T-cell (primary cell): ENCODE results near the gene SCUBE2. TPM values are rescaled to one million over a fixed set of nuclear protein-coding genes. Genes with fewer than 3 reads are reported as not detected.

Source experiments
- ATAC-seq, 4 experiments: fragments of 200-7000 bp in 3 of 4; fragments of 150-1000 bp in 1 of 4; cut with Tn5 transposase; replicated peaks in 1 of 4; 1 replicate in 3 of 4; 2 replicates in 1 of 4; pipeline ENCODE4 v1.10.0; 2021; ENCODE audit warnings: moderate library complexity in 3 of 4, mild to moderate bottlenecking in 2 of 4, moderate number of reproducible peaks in 1 of 4
- CTCF ChIA-PET, 2 donors: fragments of 300-600 bp; sonication (Branson Sonifier 250); formaldehyde crosslinking; loops; one replicate each; lab custom pipeline; 2022; ENCODE audit warnings: antibody characterized with exemption in 2 of 2; lab: Charles Lee
- POLR2A ChIA-PET, 2 donors: fragments of 300-600 bp; sonication (Branson Sonifier 250); formaldehyde crosslinking; loops; one replicate each; lab custom pipeline; 2022; ENCODE audit warnings: antibody characterized with exemption in 2 of 2; lab: Charles Lee
- DNase-seq, 35 experiments: peaks; one replicate each; pipeline versions ENCODE4 v3.0.0 to v3.0.0-alpha.2; 2013 to 2023
- H3K27ac ChIP-seq: one replicate; pipeline ENCODE4 v1.5.1; 2013; ENCODE audit warnings: low read length
- H3K27me3 ChIP-seq, 2 experiments: replicated peaks in 1 of 2; 1 replicate in 1 of 2; 2 replicates in 1 of 2; pipeline versions ENCODE4 v1.6.1 to v1.7.0; 2013; ENCODE audit warnings: low read length in 1 of 2, mixed read lengths in 1 of 2; ENCODE audit not compliant: control insufficient read depth in 2 of 2, insufficient read depth in 2 of 2; ENCODE audit errors: extremely low read depth in 1 of 2
- H3K36me3 ChIP-seq, 2 donors: 1 replicate in 1 of 2; 2 replicates in 1 of 2; pipeline versions ENCODE4 v1.6.1 to v1.7.0; 2013; ENCODE audit warnings: low read length in 1 of 2; ENCODE audit not compliant: control insufficient read depth in 2 of 2, insufficient read depth in 1 of 2; ENCODE audit errors: extremely low read depth in 1 of 2
- H3K4me1 ChIP-seq, 2 experiments: 1 replicate in 1 of 2; 2 replicates in 1 of 2; pipeline versions ENCODE4 v1.6.1 to v1.7.0; 2013; ENCODE audit warnings: low read length in 2 of 2, mixed read lengths in 1 of 2; ENCODE audit not compliant: insufficient read depth in 2 of 2, control insufficient read depth in 1 of 2; ENCODE audit errors: extremely low read depth in 1 of 2
- H3K4me3 ChIP-seq, 2 donors: 1 replicate in 1 of 2; 2 replicates in 1 of 2; pipeline versions ENCODE4 v1.5.1 to v1.7.0; 2013; ENCODE audit warnings: mild to moderate bottlenecking in 2 of 2, low read length in 1 of 2, moderate library complexity in 1 of 2; ENCODE audit not compliant: control insufficient read depth in 1 of 2; ENCODE audit errors: extremely low read depth in 1 of 2
- H3K9me3 ChIP-seq: 2 replicates; pipeline ENCODE4 v1.7.0; 2013
- H3K27ac Mint-ChIP-seq, 2 donors: one replicate each; pipeline ENCODE4 v1.8.0; 2020 to 2021; ENCODE audit warnings: mild to moderate bottlenecking in 2 of 2, mixed read lengths in 2 of 2
- H3K27me3 Mint-ChIP-seq, 2 donors: one replicate each; pipeline ENCODE4 v1.8.0; 2021 to 2022; ENCODE audit warnings: mixed read lengths in 2 of 2
- H3K36me3 Mint-ChIP-seq: one replicate; pipeline ENCODE4 v1.8.0; 2021; ENCODE audit warnings: mixed read lengths
- H3K4me1 Mint-ChIP-seq, 3 donors: one replicate each; pipeline ENCODE4 v1.8.0; 2020 to 2022; ENCODE audit warnings: mixed read lengths in 3 of 3, mild to moderate bottlenecking in 1 of 3
- H3K4me3 Mint-ChIP-seq, 3 donors: one replicate each; pipeline ENCODE4 v1.8.0; 2020 to 2022; ENCODE audit warnings: mild to moderate bottlenecking in 3 of 3, mixed read lengths in 3 of 3, moderate library complexity in 3 of 3
- H3K9me3 Mint-ChIP-seq, 3 donors: one replicate each; pipeline ENCODE4 v1.8.0; 2020 to 2022; ENCODE audit warnings: mixed read lengths in 3 of 3
- whole genome bisulfite sequencing: methylation state at CpG from one replicate; pipeline ENCODE4 v1.1.5; 2013; ENCODE audit warnings: missing lambda C conversion rate; ENCODE audit not compliant: insufficient coverage; 5-methylcytosine and 5-hydroxymethylcytosine counted together
- total RNA-seq, 35 experiments: library from RNA in 6 of 35; stranded (reverse) in 6 of 35; fragments of 120-200 nt in 1 of 35; gene quantifications; one replicate each; pipeline versions ENCODE4 v1.2.1 to v1.2.4 and lab custom pipeline; 2013 to 2026

The SCUBE2 gene
- total RNA-seq, 5 donors from 2014 or later (not counting 1 experiment from before 2014, with no cell fraction given) = 0.22 to 1.3 (median 0.77) TPM; not detected in 1

GRCh38 chr11:9037046-9037780, 54.2 kb downstream of the SCUBE2 start:
- Mint-ChIP-seq H3K4me3 (no peak overlapping the region), H3K36me3 (no peaks in the 10 kb centered on the region), H3K27me3 (peaks cover 10 to 19% of the 10 kb centered on the region in 2 donors), H3K9me3 (no peaks in the 10 kb centered on the region), H3K27ac (no peak overlapping the region), H3K4me1 (no peaks in the 10 kb centered on the region)
- Histone ChIP-seq H3K9me3 (no peaks in the 10 kb centered on the region), H3K4me1 (no peaks in the 10 kb centered on the region), H3K4me3 (no peak overlapping the region), H3K27me3 (peaks cover 0 to 6% of the 10 kb centered on the region in 2 experiments), H3K27ac (no peak overlapping the region), H3K36me3 (no peaks in the 10 kb centered on the region)
- CTCF ChIA-PET = interaction anchor here in 1 of 2 donors (0.5 kb wide), 1 partner anchor 1144 kb away, joined by 4 read pairs; no protein-coding TSS in a partner anchor
- DNase-seq (no peak), ATAC-seq (no peak)
- WGBS = 73% methylated on average over 5 of the region's 7 CpGs
- POLR2A ChIA-PET = no interaction called here

DNA sequence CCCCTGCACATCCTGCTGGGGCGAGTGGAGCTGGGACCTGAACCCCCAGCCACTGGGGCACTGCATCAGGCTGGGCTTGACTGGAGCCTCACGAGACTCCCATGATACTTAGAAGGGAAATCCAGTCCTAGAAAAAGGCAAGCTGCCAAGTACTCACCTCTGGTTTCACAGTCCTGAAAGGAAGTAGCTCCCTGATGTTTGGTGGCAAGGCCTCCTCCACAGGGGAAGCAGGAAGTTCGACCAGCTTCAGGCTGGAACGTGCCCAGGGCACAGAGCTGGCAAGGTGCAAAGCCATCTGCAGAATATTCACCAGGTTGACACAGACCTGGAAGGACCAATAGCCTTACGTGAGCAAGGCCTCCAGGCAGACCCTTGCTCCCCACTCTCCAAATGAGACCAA, 60.8 kb downstream of the SCUBE2 start:
- Mint-ChIP-seq H3K9me3 (no peaks in the 10 kb centered on the region), H3K27me3 (peaks cover 0 to 4% of the 10 kb centered on the region in 2 donors), H3K36me3 (no peaks in the 10 kb centered on the region), H3K4me3 (no peak overlapping the region), H3K27ac (no peak overlapping the region), H3K4me1 (no peaks in the 10 kb centered on the region)
- Histone ChIP-seq H3K27me3 (peaks cover 0 to 13% of the 10 kb centered on the region in 2 experiments), H3K4me3 (no peak overlapping the region), H3K4me1 (no peaks in the 10 kb centered on the region), H3K9me3 (no peaks in the 10 kb centered on the region), H3K27ac (no peak overlapping the region), H3K36me3 (no peaks in the 10 kb centered on the region)
- DNase-seq (no peak), ATAC-seq (no peak)
- 65% methylated on average over 5 of the region's 5 CpGs for WGBS
- CTCF ChIA-PET = interaction anchor here in 1 of 2 donors (0.6 kb wide), 1 partner anchor 436 kb away, joined by 3 read pairs; no protein-coding TSS in a partner anchor
- POLR2A ChIA-PET = no interaction called here

DNA sequence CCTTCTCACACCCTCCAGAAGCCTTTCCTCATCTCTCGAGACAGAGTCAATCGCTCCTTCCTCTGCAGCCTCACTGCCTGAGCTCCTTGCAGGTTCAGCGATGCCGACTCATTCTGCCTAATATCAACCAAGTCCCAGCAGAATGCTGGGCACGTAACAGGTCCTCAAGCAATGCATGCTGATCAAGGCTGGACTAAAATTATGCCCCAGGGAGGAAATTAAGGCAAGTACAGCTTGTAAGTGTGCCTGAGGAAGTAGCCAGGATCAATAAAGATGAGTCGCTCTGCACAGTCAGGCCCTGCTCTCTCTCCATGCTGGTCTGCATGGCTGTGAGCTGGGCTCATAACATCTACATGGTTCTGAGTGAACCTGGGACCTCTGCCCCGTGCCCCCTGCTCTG, 62.0 kb downstream of the SCUBE2 start:
- ChIA-PET POLR2A (no interaction called here), CTCF (no interaction called here)
- Mint-ChIP-seq H3K4me1 (no peaks in the 10 kb centered on the region), H3K4me3 (no peak overlapping the region), H3K36me3 (no peaks in the 10 kb centered on the region), H3K9me3 (no peaks in the 10 kb centered on the region), H3K27me3 (peaks cover 2 to 11% of the 10 kb centered on the region in 2 donors), H3K27ac (no peak overlapping the region)
- H3K9me3 ChIP-seq = no peaks in the 10 kb centered on the region
- peaks cover 0 to 15% of the 10 kb centered on the region in 2 experiments for H3K27me3 ChIP-seq
- ATAC-seq = no peak
- H3K4me3 ChIP-seq = no peak overlapping the region
- WGBS = 82% methylated on average over 7 of the region's 7 CpGs
- H3K36me3 ChIP-seq = no peaks in the 10 kb centered on the region
- H3K27ac ChIP-seq = no peak overlapping the region
- DNase-seq = no peak
- no peaks in the 10 kb centered on the region for H3K4me1 ChIP-seq

DNA sequence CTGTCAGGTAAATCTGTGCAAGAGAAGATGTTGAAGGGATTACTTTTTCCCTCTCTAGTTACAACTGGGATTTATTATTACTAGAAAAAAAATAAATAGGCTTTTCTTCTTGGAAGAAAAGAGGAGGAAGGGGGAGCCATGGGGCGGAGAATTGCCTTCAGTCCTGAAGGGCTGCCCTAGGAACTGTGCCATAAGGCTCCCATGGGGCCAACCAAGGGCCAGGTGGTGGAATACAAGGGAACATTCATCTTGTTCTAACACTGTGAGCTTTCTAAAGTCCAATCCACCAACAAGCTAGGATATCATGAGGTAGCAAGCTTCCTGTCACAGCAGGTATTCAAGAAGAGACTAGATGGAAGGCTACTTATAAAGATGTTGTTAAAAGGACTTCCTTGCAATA, 62.8 kb downstream of the SCUBE2 start:
- no peaks in the 10 kb centered on the region for H3K36me3 ChIP-seq
- Mint-ChIP-seq H3K9me3 (no peaks in the 10 kb centered on the region), H3K4me3 (no peak overlapping the region), H3K36me3 (no peaks in the 10 kb centered on the region), H3K4me1 (no peaks in the 10 kb centered on the region), H3K27me3 (peaks cover 2 to 12% of the 10 kb centered on the region in 2 donors), H3K27ac (no peak overlapping the region)
- H3K4me1 ChIP-seq = no peaks in the 10 kb centered on the region
- H3K4me3 ChIP-seq = no peak overlapping the region
- CTCF ChIA-PET = interaction anchor here (0.6 to 1.1 kb wide), 3 partner anchors 13 to 109 kb away, joined by 3 to 4 read pairs (median 3); no protein-coding TSS in a partner anchor
- H3K27ac ChIP-seq = no peak overlapping the region
- DNase-seq (no peak), ATAC-seq (no peak)
- no peaks in the 10 kb centered on the region for H3K9me3 ChIP-seq
- H3K27me3 ChIP-seq = peaks cover 0 to 15% of the 10 kb centered on the region in 2 experiments
- WGBS = no CpG with 5 or more reads among the region's 1 CpG
- POLR2A ChIA-PET = interaction anchor here in 1 of 2 donors (0.7 kb wide), 1 partner anchor 15 kb away, joined by 4 read pairs; no protein-coding TSS in a partner anchor

- Mint-ChIP-seq H3K4me3 (no peak overlapping the region), H3K9me3 (no peaks in the 10 kb centered on the region), H3K36me3 (no peaks in the 10 kb centered on the region), H3K27me3 (peaks cover 2 to 17% of the 10 kb centered on the region in 2 donors), H3K27ac (no peak overlapping the region), H3K4me1 (no peaks in the 10 kb centered on the region)
- WGBS = 91% methylated on average over 5 of the region's 9 CpGs
- H3K4me1 ChIP-seq = no peaks in the 10 kb centered on the region
- CTCF ChIA-PET = interaction anchor here (0.6 to 1.6 kb wide), 3 partner anchors 9 to 481 kb away, joined by 3 to 7 read pairs (median 4); no protein-coding TSS in a partner anchor
- H3K27ac ChIP-seq = no peak overlapping the region
- POLR2A ChIA-PET = no interaction called here
- no peak for ATAC-seq
- DNase-seq = no peak
- peaks cover 0 to 15% of the 10 kb centered on the region in 2 experiments for H3K27me3 ChIP-seq
- no peak overlapping the region for H3K4me3 ChIP-seq
- H3K36me3 ChIP-seq = no peaks in the 10 kb centered on the region
- no peaks in the 10 kb centered on the region for H3K9me3 ChIP-seq
Measured at GRCh38 chr11:9025101-9025850, 66.1 kb downstream of the SCUBE2 start.

DNA sequence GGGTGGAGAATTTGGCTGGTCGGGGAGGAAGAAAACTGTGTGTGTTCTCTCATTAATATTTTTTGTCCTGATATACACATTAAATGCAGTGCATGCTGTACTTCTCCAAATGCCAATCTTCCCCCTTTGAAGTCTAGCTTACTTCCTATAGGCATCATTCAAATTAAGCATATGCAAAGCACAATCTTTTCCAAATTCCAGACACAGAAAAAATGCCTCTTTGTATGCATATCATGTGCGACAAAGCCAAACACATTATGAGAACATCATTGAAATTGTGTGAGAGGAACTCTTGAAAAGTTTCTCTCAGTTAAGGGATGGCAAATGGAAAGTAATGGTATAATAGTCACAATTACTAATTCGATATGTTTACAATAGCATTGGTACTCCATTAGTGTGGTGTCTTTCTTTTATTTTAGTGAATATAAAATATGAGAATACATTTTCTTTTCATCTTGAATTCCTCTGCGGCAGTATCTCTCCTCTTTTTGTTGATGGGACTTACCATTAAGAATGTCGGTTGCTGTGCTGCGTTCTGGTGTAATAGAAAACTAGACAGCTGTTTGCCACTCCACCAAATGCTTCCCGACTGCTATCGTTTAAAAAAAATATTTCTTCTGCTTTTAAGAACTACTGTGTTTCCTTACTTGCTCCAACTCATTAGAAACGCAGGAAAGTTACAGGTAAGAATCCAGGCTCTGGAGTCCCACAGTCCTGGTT, 68.3 kb downstream of the SCUBE2 start:
- no peak overlapping the region for H3K27ac Mint-ChIP-seq
- Histone ChIP-seq H3K36me3 (no peaks in the 10 kb centered on the region), H3K27me3 (peaks cover 0 to 9% of the 10 kb centered on the region in 2 experiments), H3K4me1 (no peaks in the 10 kb centered on the region), H3K4me3 (no peak overlapping the region), H3K27ac (no peak overlapping the region), H3K9me3 (no peaks in the 10 kb centered on the region)
- peaks cover 2 to 17% of the 10 kb centered on the region in 2 donors for H3K27me3 Mint-ChIP-seq
- WGBS = 96% methylated on average over 6 of the region's 9 CpGs
- H3K4me1 Mint-ChIP-seq = peaks cover 1 to 5% (median 3%) of the 10 kb centered on the region in 3 donors
- POLR2A ChIA-PET = interaction anchor here in 1 of 2 donors (0.6 kb wide), 1 partner anchor 44 kb away, joined by 3 read pairs; no protein-coding TSS in a partner anchor
- CTCF ChIA-PET = interaction anchor here in 1 of 2 donors (0.7 kb wide), 1 partner anchor 887 kb away, joined by 4 read pairs; no protein-coding TSS in a partner anchor
- no peaks in the 10 kb centered on the region for H3K36me3 Mint-ChIP-seq
- no peaks in the 10 kb centered on the region for H3K9me3 Mint-ChIP-seq
- no peak overlapping the region for H3K4me3 Mint-ChIP-seq
- DNase-seq = no peak
- no peak for ATAC-seq
